SH-SY5Y (cell line): Measurements from ENCODE around the gene CD40LG.

Source experiments
- GATA2 ChIP-seq: IDR thresholded peaks from 2 replicates; pipeline ENCODE4 v1.6.1; 2011; ENCODE audit warnings: mild to moderate bottlenecking, low read depth, low read length
- GATA3 ChIP-seq: IDR thresholded peaks from 2 replicates; pipeline ENCODE4 v1.6.1; 2011; ENCODE audit warnings: low read depth, mild to moderate bottlenecking, low read length, moderate library complexity

Gene CD40LG

GRCh38 chrX:136629084-136629750, 18.7 kb upstream of the CD40LG start:
- TF ChIP-seq GATA3 = no peak

- TF ChIP-seq GATA3 = no peak
Observed at GRCh38 chrX:136630881-136631280, 17.1 kb upstream of the CD40LG start.

- TF ChIP-seq GATA3 (no peak), GATA2 (no peak)
Observed at GRCh38 chrX:136635235-136635634, 12.7 kb upstream of the CD40LG start.

- no peak for TF ChIP-seq GATA3
- TF ChIP-seq GATA2 = no peak
Observed at GRCh38 chrX:136636121-136636520, 11.8 kb upstream of the CD40LG start.

- TF ChIP-seq GATA2 (no peak), GATA3 (no peak)
Observed at GRCh38 chrX:136639506-136640176, 8.3 kb upstream of the CD40LG start.

- TF ChIP-seq GATA2 (no peak), GATA3 (no peak)
Observed at GRCh38 chrX:136643243-136643642, 4.7 kb upstream of the CD40LG start.

- TF ChIP-seq GATA2 (no peak), GATA3 (no peak)
Observed at GRCh38 chrX:136646602-136647239, 1.2 kb upstream of the CD40LG start.

- no peak for TF ChIP-seq GATA3
- TF ChIP-seq GATA2 = no peak
Observed at GRCh38 chrX:136650811-136651210, 2.9 kb downstream of the CD40LG start.

GRCh38 chrX:136652822-136653723, 5.1 kb downstream of the CD40LG start:
- TF ChIP-seq GATA2 (no peak), GATA3 (no peak)

- TF ChIP-seq GATA3 = no peak
- no peak for TF ChIP-seq GATA2
Observed at GRCh38 chrX:136656361-136656964, 8.5 kb downstream of the CD40LG start.

- TF ChIP-seq GATA3 = no peak
- no peak for TF ChIP-seq GATA2
Observed at GRCh38 chrX:136658151-136658550, 10.2 kb downstream of the CD40LG start.

GRCh38 chrX:136659174-136659573, 11.2 kb downstream of the CD40LG start:
- TF ChIP-seq GATA2 = no peak

GRCh38 chrX:136660896-136661295, 12.9 kb downstream of the CD40LG start:
- TF ChIP-seq GATA2 (no peak), GATA3 (no peak)

- no peak for TF ChIP-seq GATA2
- no peak for TF ChIP-seq GATA3
Observed at GRCh38 chrX:136662104-136662503, 14.1 kb downstream of the CD40LG start.

- no peak for TF ChIP-seq GATA2
- no peak for TF ChIP-seq GATA3
Observed at GRCh38 chrX:136662976-136663375, 15.0 kb downstream of the CD40LG start.
